GM23338 (cell line): ENCODE measurements around the gene ERVV-1. TPM values are rescaled to one million over a fixed set of nuclear protein-coding genes. Genes with fewer than 3 reads are reported as not detected.

ENCODE experiments used
- ATAC-seq: fragments of 200-7000 bp; cut with Tn5 transposase; 3 replicates; pipeline ENCODE4 v1.9.1; 2020
- DNase-seq: peaks from one replicate; pipeline ENCODE4 v3.0.0-alpha.2; 2015; ENCODE audit warnings: low spot score
- H2AFZ ChIP-seq: fragments of 200-600 bp; sonication (generic); 2 replicates; pipeline ENCODE4 v1.8.0; 2016; ENCODE audit warnings: antibody characterized with exemption, mild to moderate bottlenecking, moderate library complexity
- H3F3A ChIP-seq: fragments of 200-600 bp; sonication (generic); replicated peaks from 2 replicates; pipeline ENCODE4 v1.8.0; 2017; ENCODE audit warnings: antibody characterized with exemption, mixed run types, low read depth
- H3K27ac ChIP-seq: fragments of 200-600 bp; sonication (generic); 2 replicates; pipeline ENCODE4 v1.6.1; 2016; ENCODE audit warnings: low read depth
- H3K27me3 ChIP-seq: fragments of 200-600 bp; sonication (generic); 2 replicates; pipeline ENCODE4 v1.8.0; 2016; ENCODE audit warnings: mild to moderate bottlenecking, mixed run types, moderate library complexity; ENCODE audit not compliant: insufficient read depth
- H3K36me3 ChIP-seq: fragments of 200-600 bp; sonication (generic); 2 replicates; pipeline ENCODE4 v1.8.0; 2016; ENCODE audit warnings: mild to moderate bottlenecking; ENCODE audit not compliant: insufficient read depth
- H3K4me1 ChIP-seq: fragments of 200-600 bp; sonication (generic); 2 replicates; pipeline ENCODE4 v1.8.0; 2016; ENCODE audit warnings: mild to moderate bottlenecking, moderate library complexity; ENCODE audit not compliant: insufficient read depth
- H3K4me2 ChIP-seq: fragments of 200-600 bp; sonication (generic); 2 replicates; pipeline ENCODE4 v1.7.1; 2017; ENCODE audit warnings: mixed run types
- H3K4me3 ChIP-seq: fragments of 200-600 bp; sonication (generic); 2 replicates; pipeline ENCODE4 v1.6.1; 2016; ENCODE audit warnings: mixed run types
- H3K79me2 ChIP-seq: fragments of 200-600 bp; sonication (generic); replicated peaks from 2 replicates; pipeline ENCODE4 v1.8.0; 2017; ENCODE audit warnings: mild to moderate bottlenecking; ENCODE audit not compliant: insufficient read depth
- H3K9me2 ChIP-seq: fragments of 200-600 bp; sonication (generic); 2 replicates; pipeline ENCODE4 v1.8.0; 2017; ENCODE audit not compliant: insufficient read depth
- H4K20me1 ChIP-seq: fragments of 200-600 bp; sonication (generic); replicated peaks from 2 replicates; pipeline ENCODE4 v1.8.0; 2017; ENCODE audit warnings: mild to moderate bottlenecking; ENCODE audit not compliant: insufficient read depth
- H3K27ac Mint-ChIP-seq: 2 replicates; pipeline ENCODE4 v1.8.0; 2020; ENCODE audit warnings: inconsistent platforms, mild to moderate bottlenecking, moderate library complexity, mixed read lengths
- H3K27me3 Mint-ChIP-seq: 3 replicates; pipeline ENCODE4 v1.8.0; 2022; ENCODE audit warnings: low read depth, mild to moderate bottlenecking, moderate library complexity, mixed read lengths, inconsistent platforms; ENCODE audit not compliant: insufficient read depth, poor library complexity
- H3K36me3 Mint-ChIP-seq: 3 replicates; pipeline ENCODE4 v1.8.0; 2021; ENCODE audit warnings: low read depth, mild to moderate bottlenecking, inconsistent platforms, moderate library complexity, mixed read lengths
- H3K4me1 Mint-ChIP-seq: 3 replicates; pipeline ENCODE4 v1.8.0; 2020; ENCODE audit warnings: mild to moderate bottlenecking, inconsistent platforms, mixed read lengths
- H3K4me3 Mint-ChIP-seq: 3 replicates; pipeline ENCODE4 v1.8.0; 2021; ENCODE audit warnings: moderate library complexity, mild to moderate bottlenecking, inconsistent platforms, mixed read lengths
- H3K9me3 Mint-ChIP-seq: 3 replicates; pipeline ENCODE4 v1.8.0; 2020; ENCODE audit warnings: moderate library complexity, mild to moderate bottlenecking, inconsistent platforms, mixed read lengths
- CREB1 ChIP-seq: fragments of 250-450 bp; sonication (Bioruptor Pico); IDR thresholded peaks from 2 replicates; pipeline ENCODE4 v1.5.0; 2020; ENCODE audit warnings: low read depth, mild to moderate bottlenecking, moderate library complexity
- ETS1 ChIP-seq: IDR thresholded peaks from 2 replicates; pipeline ENCODE4 v1.6.1; 2016; ENCODE audit warnings: antibody characterized with exemption
- EZH2 ChIP-seq: fragments of 200-600 bp; sonication (generic); IDR thresholded peaks from one replicate; pipeline ENCODE4 v1.8.0; 2017; ENCODE audit warnings: antibody characterized with exemption, mild to moderate bottlenecking, low read depth; ENCODE audit not compliant: unreplicated experiment
- EZH2phosphoT487 ChIP-seq: fragments of 200-600 bp; sonication (generic); IDR thresholded peaks from one replicate; pipeline ENCODE4 v1.8.1; 2018; ENCODE audit warnings: antibody characterized with exemption; ENCODE audit not compliant: unreplicated experiment
- JUNB ChIP-seq: IDR thresholded peaks from one replicate; pipeline ENCODE4 v1.6.1; 2016; ENCODE audit warnings: antibody characterized with exemption; ENCODE audit not compliant: unreplicated experiment
- NANOG ChIP-seq: IDR thresholded peaks from 2 replicates; pipeline ENCODE4 v1.6.1; 2016; ENCODE audit warnings: antibody characterized with exemption, borderline replicate concordance
- POLR2AphosphoS5 ChIP-seq: IDR thresholded peaks from 2 replicates; pipeline ENCODE4 v1.6.1; 2016; ENCODE audit warnings: antibody characterized with exemption, low read depth
- REST ChIP-seq: IDR thresholded peaks from one replicate; pipeline ENCODE4 v1.6.1; 2018; ENCODE audit warnings: antibody characterized with exemption; ENCODE audit not compliant: unreplicated experiment
- STAT1 ChIP-seq: IDR thresholded peaks from one replicate; pipeline ENCODE4 v1.6.1; 2016; ENCODE audit warnings: antibody characterized with exemption; ENCODE audit not compliant: unreplicated experiment
- ZNF114 ChIP-seq: fragments of 250-450 bp; sonication (Bioruptor Pico); IDR thresholded peaks from 2 replicates; pipeline ENCODE4 v1.5.0; 2020; ENCODE audit warnings: mild to moderate bottlenecking, moderate library complexity
- ZNF331 ChIP-seq: fragments of 250-450 bp; sonication (Bioruptor Pico); IDR thresholded peaks from 2 replicates; pipeline ENCODE4 v1.5.0; 2020; ENCODE audit warnings: low read depth, mild to moderate bottlenecking, moderate library complexity
- ZNF462 ChIP-seq: fragments of 250-450 bp; sonication (Bioruptor Pico); IDR thresholded peaks from 2 replicates; pipeline ENCODE4 v1.5.0; 2020; ENCODE audit warnings: mild to moderate bottlenecking, moderate library complexity
- polyA plus RNA-seq: library from polyadenylated mRNA; unstranded; fragments of >200 nt; fragmentation: Nextera tagmentation; extraction: Ambion mirVana; gene quantifications from 2 replicates; pipeline ENCODE4 v1.2.1, GENCODE V29; 2016
- total RNA-seq: library from RNA; depleted of rRNA; stranded (reverse); fragments of >200 nt; shearing (Covaris generic); gene quantifications from 2 replicates; pipeline ENCODE4 v1.2.3, GENCODE V29; 2014

Gene ERVV-1
- total and polyA plus RNA-seq, 2 experiments from 2014 or later, result 0.21 to 0.23 TPM

- TF ChIP-seq ZNF462 (CRISPR knock-in tag) (no peak), ETS1 (no peak), ZNF331 (CRISPR knock-in tag) (no peak)
Observed at GRCh38 chr19:52987221-52987620, 26.5 kb upstream of the ERVV-1 start (continued).

- no peak overlapping the region for H3K27ac Mint-ChIP-seq
- H3K4me1 Mint-ChIP-seq, result peaks cover 8% of the 10 kb centered on the region
- TF ChIP-seq ZNF331 (CRISPR knock-in tag) (no peak), ZNF114 (no peak), EZH2phosphoT487 (no peak), STAT1 (no peak), NANOG (no peak), CREB1 (CRISPR knock-in tag) (no peak), REST (no peak), POLR2AphosphoS5 (no peak), EZH2 (no peak), JUNB (no peak), ETS1 (no peak)
Observed at GRCh38 chr19:52988506-52988905, 25.2 kb upstream of the ERVV-1 start.

More at GRCh38 chr19:52988506-52988905, 25.2 kb upstream of the ERVV-1 start:
- H3K4me3 ChIP-seq, result no peak overlapping the region
- no peaks in the 10 kb centered on the region; the same call in 1 of the 2 replicates for H3K9me2 ChIP-seq
- no peak overlapping the region for H3K4me2 ChIP-seq
- no peaks in the 10 kb centered on the region for H4K20me1 ChIP-seq
- H3K4me3 Mint-ChIP-seq, result no peak overlapping the region
- no peak for DNase-seq
- no peak overlapping the region for H2AFZ ChIP-seq
- H3K27me3 Mint-ChIP-seq, result peaks cover 20% of the 10 kb centered on the region
- peaks cover 6% of the 10 kb centered on the region; the same call in 1 of the 3 replicates for H3K9me3 Mint-ChIP-seq
- H3K4me1 ChIP-seq, result peaks cover 4% of the 10 kb centered on the region; the same call in 1 of the 2 replicates
- H3K79me2 ChIP-seq, result no peaks in the 10 kb centered on the region
- H3K36me3 ChIP-seq, result no peaks in the 10 kb centered on the region
- H3K27me3 ChIP-seq, result peaks cover 33% of the 10 kb centered on the region
- no peak for ATAC-seq
- no peak overlapping the region for H3K27ac ChIP-seq
- H3F3A ChIP-seq, result no peaks in the 10 kb centered on the region
- peaks cover 12% of the 10 kb centered on the region; the same call in 2 of the 3 replicates for H3K36me3 Mint-ChIP-seq
